Thymus (tissue), 11 donors: ENCODE results near the gene EMD. TPM values are rescaled to one million over a fixed set of nuclear protein-coding genes. Genes with fewer than 3 reads are reported as not detected.

Experiments
- DNase-seq, 9 donors: peaks; one replicate each; pipeline ENCODE4 v3.0.0-alpha.2; 2013; ENCODE audit warnings: low spot score in 9 of 9, low read depth in 6 of 9, missing footprints in 1 of 9
- H3K27ac ChIP-seq, 2 donors: one replicate each; pipeline ENCODE4 v1.5.1; 2013; ENCODE audit warnings: control low read depth in 1 of 2, low read depth in 1 of 2, low read length in 1 of 2, mild to moderate bottlenecking in 1 of 2, moderate library complexity in 1 of 2
- H3K27me3 ChIP-seq, 2 donors: one replicate each; pipeline ENCODE4 v1.5.1; 2013; ENCODE audit warnings: low read length in 1 of 2; ENCODE audit not compliant: control insufficient read depth in 2 of 2, insufficient read depth in 1 of 2
- H3K36me3 ChIP-seq, 2 donors: one replicate each; pipeline ENCODE4 v1.5.1; 2013; ENCODE audit warnings: low read length in 1 of 2, mild to moderate bottlenecking in 1 of 2, moderate library complexity in 1 of 2; ENCODE audit not compliant: control insufficient read depth in 2 of 2, insufficient read depth in 2 of 2
- H3K4me1 ChIP-seq, 2 donors: one replicate each; pipeline ENCODE4 v1.5.1; 2013; ENCODE audit warnings: low read length in 2 of 2; ENCODE audit not compliant: control insufficient read depth in 2 of 2, insufficient read depth in 2 of 2
- H3K4me3 ChIP-seq, 2 donors: one replicate each; pipeline ENCODE4 v1.5.1; 2013; ENCODE audit warnings: low read length in 2 of 2, control low read depth in 1 of 2, mild to moderate bottlenecking in 1 of 2
- H3K9me3 ChIP-seq, 2 donors: one replicate each; pipeline ENCODE4 v1.5.1; 2013; ENCODE audit warnings: low read length in 1 of 2, mild to moderate bottlenecking in 1 of 2; ENCODE audit not compliant: control insufficient read depth in 2 of 2, insufficient read depth in 1 of 2
- WGBS: extraction: QIAGEN DNeasy Blood & Tissue Kit; methylation state at CpG from one replicate; pipeline ENCODE4 v1.1.7; 2013; 5-methylcytosine and 5-hydroxymethylcytosine counted together
- polyA plus RNA-seq: library from polyadenylated mRNA; stranded (reverse); fragments of 200-250 nt; gene quantifications from one replicate; pipeline ENCODE4 v1.2.3, GENCODE V29; 2013
- total RNA-seq: library from RNA; stranded (reverse); fragments of 120-200 nt; gene quantifications from one replicate; pipeline ENCODE4 v1.2.4, GENCODE V29; 2013
- donor health status: healthy.

EMD gene
- total and polyA plus RNA-seq, 2 donors, result 8.2 to 110 TPM

- DNase-seq, result no peak
- H3K4me3 ChIP-seq, result no peak overlapping the region
- H3K4me1 ChIP-seq, result peaks cover 5 to 33% of the 10 kb centered on the region in 2 donors
- H3K27ac ChIP-seq, result peak overlapping the region in 1 of 2 donors; percentile 20
- 98% methylated on average over 31 of the region's 31 CpGs for WGBS
- H3K36me3 ChIP-seq, result peaks cover 42 to 43% of the 10 kb centered on the region in 2 donors
- peaks cover 0 to 28% of the 10 kb centered on the region in 2 donors for H3K9me3 ChIP-seq
- H3K27me3 ChIP-seq, result peaks cover 3 to 14% of the 10 kb centered on the region in 2 donors
Measured at GRCh38 chrX:154367474-154368308, 11.4 kb upstream of the EMD start.

- DNase-seq, result peak in 4 of 9 donors; percentile 36 to 75 (median 54)
- peaks cover 8 to 26% of the 10 kb centered on the region in 2 donors for H3K27me3 ChIP-seq
- peaks cover 8 to 43% of the 10 kb centered on the region in 2 donors for H3K4me1 ChIP-seq
- peaks cover 38% of the 10 kb centered on the region in 2 donors for H3K36me3 ChIP-seq
- peak overlapping the region; percentile 63 to 65 for H3K4me3 ChIP-seq
- peaks cover 0 to 34% of the 10 kb centered on the region in 2 donors for H3K9me3 ChIP-seq
- WGBS, result 4% methylated on average over 16 of the region's 16 CpGs
- peak overlapping the region; percentile 80 to 84 for H3K27ac ChIP-seq
Measured at GRCh38 chrX:154368630-154369448, 10.3 kb upstream of the EMD start.

- Histone ChIP-seq H3K4me3 (peak overlapping the region; percentile 63 to 65), H3K27ac (peak overlapping the region; percentile 80 to 84), H3K27me3 (peaks cover 14 to 32% of the 10 kb centered on the region in 2 donors), H3K9me3 (peaks cover 0 to 38% of the 10 kb centered on the region in 2 donors), H3K4me1 (peaks cover 8 to 47% of the 10 kb centered on the region in 2 donors), H3K36me3 (peaks cover 30 to 32% of the 10 kb centered on the region in 2 donors)
- WGBS, result 15% methylated on average over 13 of the region's 13 CpGs
- peak in 4 of 9 donors; percentile 49 to 71 (median 54) for DNase-seq
Measured at GRCh38 chrX:154369449-154370299, 9.4 kb upstream of the EMD start.

GRCh38 chrX:154370300-154371016 lies 8.6 kb upstream of the EMD start:
- Histone ChIP-seq H3K9me3 (peaks cover 0 to 34% of the 10 kb centered on the region in 2 donors), H3K4me1 (peaks cover 8 to 47% of the 10 kb centered on the region in 2 donors), H3K4me3 (peak overlapping the region; percentile 63 to 65), H3K36me3 (peaks cover 22 to 25% of the 10 kb centered on the region in 2 donors), H3K27me3 (peaks cover 18 to 40% of the 10 kb centered on the region in 2 donors), H3K27ac (peak overlapping the region; percentile 74 to 77)
- under 1% methylated on average over 63 of the region's 63 CpGs for WGBS
- peak in 1 of 9 donors; percentile 37 for DNase-seq

- H3K27me3 ChIP-seq, result peaks cover 18 to 42% of the 10 kb centered on the region in 2 donors
- H3K9me3 ChIP-seq, result peaks cover 0 to 34% of the 10 kb centered on the region in 2 donors
- DNase-seq, result peak in 8 of 9 donors; percentile 59 to 94 (median 84)
- peaks cover 8 to 47% of the 10 kb centered on the region in 2 donors for H3K4me1 ChIP-seq
- peaks cover 15 to 19% of the 10 kb centered on the region in 2 donors for H3K36me3 ChIP-seq
- peak overlapping the region; percentile 42 to 53 for H3K27ac ChIP-seq
- H3K4me3 ChIP-seq, result peak overlapping the region; percentile 63 to 65
- under 1% methylated on average over 77 of the region's 77 CpGs for WGBS
Measured at GRCh38 chrX:154371017-154371788, 7.9 kb upstream of the EMD start.

GRCh38 chrX:154371789-154372300 lies 7.2 kb upstream of the EMD start:
- Histone ChIP-seq H3K4me3 (peak overlapping the region; percentile 35 to 63), H3K9me3 (peaks cover 0 to 34% of the 10 kb centered on the region in 2 donors), H3K27me3 (peaks cover 18 to 44% of the 10 kb centered on the region in 2 donors), H3K4me1 (peaks cover 8 to 48% of the 10 kb centered on the region in 2 donors), H3K27ac (peak overlapping the region; percentile 18 to 26), H3K36me3 (peaks cover 8 to 13% of the 10 kb centered on the region in 2 donors)
- no peak for DNase-seq
- 12% methylated on average over 43 of the region's 43 CpGs for WGBS

GRCh38 chrX:154372612-154373022 lies 6.5 kb upstream of the EMD start:
- Histone ChIP-seq H3K9me3 (peaks cover 0 to 28% of the 10 kb centered on the region in 2 donors), H3K4me3 (no peak overlapping the region), H3K4me1 (peaks cover 8 to 56% of the 10 kb centered on the region in 2 donors), H3K27me3 (peaks cover 18 to 44% of the 10 kb centered on the region in 2 donors), H3K36me3 (peaks cover under 1 to 5% of the 10 kb centered on the region in 2 donors), H3K27ac (no peak overlapping the region)
- DNase-seq, result no peak
- WGBS, result 47% methylated on average over 5 of the region's 5 CpGs
